ENCODE measurements around the gene TSKU. TPM values are rescaled to one million over a fixed set of nuclear protein-coding genes. Genes with fewer than 3 reads are reported as not detected.

Gene TSKU
- total RNA-seq, 1 donor from 2014 or later: 7.1 TPM

DNA sequence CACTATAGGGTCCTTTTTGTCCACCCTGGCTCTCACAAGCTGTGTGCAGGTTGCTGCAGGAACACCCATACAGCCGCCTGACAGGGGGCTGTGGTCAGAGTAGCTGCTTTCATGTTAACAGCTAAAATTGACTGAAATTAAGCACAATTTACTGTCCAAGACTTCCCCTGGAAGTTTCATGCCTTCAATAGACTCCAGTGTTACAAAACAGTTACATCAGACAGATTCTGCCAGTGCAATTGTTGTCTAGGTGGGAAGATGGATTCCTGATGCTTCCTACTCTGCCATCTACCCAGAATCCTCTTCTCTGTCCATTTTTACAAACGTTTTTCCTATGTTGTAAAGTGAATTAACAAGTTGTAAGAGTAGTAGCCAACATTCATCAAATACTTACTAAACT lies 5.3 kb upstream of the TSKU start:
- no peak for TF ChIP-seq EZH2phosphoT487 (IDR thresholded peaks at IDR 0.05)
- TF ChIP-seq, protein P1, sequence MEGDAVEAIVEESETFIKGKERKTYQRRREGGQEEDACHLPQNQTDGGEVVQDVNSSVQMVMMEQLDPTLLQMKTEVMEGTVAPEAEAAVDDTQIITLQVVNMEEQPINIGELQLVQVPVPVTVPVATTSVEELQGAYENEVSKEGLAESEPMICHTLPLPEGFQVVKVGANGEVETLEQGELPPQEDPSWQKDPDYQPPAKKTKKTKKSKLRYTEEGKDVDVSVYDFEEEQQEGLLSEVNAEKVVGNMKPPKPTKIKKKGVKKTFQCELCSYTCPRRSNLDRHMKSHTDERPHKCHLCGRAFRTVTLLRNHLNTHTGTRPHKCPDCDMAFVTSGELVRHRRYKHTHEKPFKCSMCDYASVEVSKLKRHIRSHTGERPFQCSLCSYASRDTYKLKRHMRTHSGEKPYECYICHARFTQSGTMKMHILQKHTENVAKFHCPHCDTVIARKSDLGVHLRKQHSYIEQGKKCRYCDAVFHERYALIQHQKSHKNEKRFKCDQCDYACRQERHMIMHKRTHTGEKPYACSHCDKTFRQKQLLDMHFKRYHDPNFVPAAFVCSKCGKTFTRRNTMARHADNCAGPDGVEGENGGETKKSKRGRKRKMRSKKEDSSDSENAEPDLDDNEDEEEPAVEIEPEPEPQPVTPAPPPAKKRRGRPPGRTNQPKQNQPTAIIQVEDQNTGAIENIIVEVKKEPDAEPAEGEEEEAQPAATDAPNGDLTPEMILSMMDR (IDR thresholded peaks at IDR 0.05): no peak
- no peak for TF ChIP-seq EZH2 (IDR thresholded peaks at IDR 0.05)
- Mint-ChIP-seq H3K4me3 (no peak overlapping the region), H3K27ac (no peak overlapping the region), H3K9me3 (peaks cover 31% of the 10 kb centered on the region), H3K27me3 (ENCODE audit: insufficient read depth, low read depth) (peaks cover 12% of the 10 kb centered on the region), H3K4me1 (peaks cover 27% of the 10 kb centered on the region), H3K36me3 (peaks cover 24% of the 10 kb centered on the region)
- Histone ChIP-seq H3K4me1 (peaks cover 17% of the 10 kb centered on the region), H3K27me3 (no peaks in the 10 kb centered on the region), H3K9me3 (ENCODE audit: low read depth) (peaks cover 26% of the 10 kb centered on the region), H3K4me2 (no peak overlapping the region), H3K9ac (no peak overlapping the region), H3K27ac (no peak overlapping the region), H3K4me3 (no peak overlapping the region), H2AFZ (replicated peaks) (no peak overlapping the region), H3K79me2 (ENCODE audit: low read depth) (no peaks in the 10 kb centered on the region), H3F3A (ENCODE audit: low read depth) (peaks cover 13% of the 10 kb centered on the region), H4K20me1 (ENCODE audit: low read depth) (no peaks in the 10 kb centered on the region), H3K36me3 (peaks cover 6% of the 10 kb centered on the region)
- no peak for DNase-seq (ENCODE audit: low spot score)

DNA sequence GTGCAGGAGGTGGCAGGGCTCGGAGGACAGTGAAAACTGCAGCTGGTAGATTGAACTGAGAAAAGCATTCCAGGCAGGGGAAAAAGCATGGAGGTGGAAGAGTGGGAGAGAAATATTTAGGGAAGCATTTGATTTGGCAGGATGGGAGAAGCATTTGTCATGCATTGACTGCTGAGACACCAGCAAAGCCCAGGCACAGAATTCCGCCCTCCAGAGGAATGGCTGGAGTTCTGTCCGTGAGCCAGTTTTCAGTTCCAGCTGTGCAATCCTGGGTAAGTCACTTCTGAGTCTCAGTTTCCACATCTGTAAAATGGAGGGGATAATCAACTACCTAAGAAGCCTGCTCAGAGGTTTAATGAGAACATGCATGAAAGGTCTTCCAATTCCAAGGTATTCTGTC lies 4.3 kb upstream of the TSKU start:
- peak overlapping the region; percentile 54 for H3K4me3 Mint-ChIP-seq
- no peak overlapping the region for H3K27ac Mint-ChIP-seq
- Histone ChIP-seq H3K9me3 (ENCODE audit: low read depth) (peaks cover 26% of the 10 kb centered on the region), H3F3A (ENCODE audit: low read depth) (peaks cover 18% of the 10 kb centered on the region), H3K4me2 (no peak overlapping the region), H3K4me1 (peaks cover 17% of the 10 kb centered on the region), H3K36me3 (peaks cover 6% of the 10 kb centered on the region), H3K27me3 (no peaks in the 10 kb centered on the region), H4K20me1 (ENCODE audit: low read depth) (no peaks in the 10 kb centered on the region), H3K4me3 (no peak overlapping the region), H3K9ac (no peak overlapping the region), H3K79me2 (ENCODE audit: low read depth) (no peaks in the 10 kb centered on the region), H3K27ac (no peak overlapping the region), H2AFZ (replicated peaks) (no peak overlapping the region)
- TF ChIP-seq, protein P1 (IDR thresholded peaks at IDR 0.05): no peak
- TF ChIP-seq EZH2phosphoT487 (IDR thresholded peaks at IDR 0.05): no peak
- TF ChIP-seq EZH2 (IDR thresholded peaks at IDR 0.05): no peak
- peaks cover 27% of the 10 kb centered on the region for H3K4me1 Mint-ChIP-seq
- H3K9me3 Mint-ChIP-seq: peaks cover 31% of the 10 kb centered on the region
- DNase-seq (ENCODE audit: low spot score): no peak
- H3K36me3 Mint-ChIP-seq: peaks cover 24% of the 10 kb centered on the region
- peaks cover 12% of the 10 kb centered on the region for H3K27me3 Mint-ChIP-seq (ENCODE audit: insufficient read depth, low read depth)

DNA sequence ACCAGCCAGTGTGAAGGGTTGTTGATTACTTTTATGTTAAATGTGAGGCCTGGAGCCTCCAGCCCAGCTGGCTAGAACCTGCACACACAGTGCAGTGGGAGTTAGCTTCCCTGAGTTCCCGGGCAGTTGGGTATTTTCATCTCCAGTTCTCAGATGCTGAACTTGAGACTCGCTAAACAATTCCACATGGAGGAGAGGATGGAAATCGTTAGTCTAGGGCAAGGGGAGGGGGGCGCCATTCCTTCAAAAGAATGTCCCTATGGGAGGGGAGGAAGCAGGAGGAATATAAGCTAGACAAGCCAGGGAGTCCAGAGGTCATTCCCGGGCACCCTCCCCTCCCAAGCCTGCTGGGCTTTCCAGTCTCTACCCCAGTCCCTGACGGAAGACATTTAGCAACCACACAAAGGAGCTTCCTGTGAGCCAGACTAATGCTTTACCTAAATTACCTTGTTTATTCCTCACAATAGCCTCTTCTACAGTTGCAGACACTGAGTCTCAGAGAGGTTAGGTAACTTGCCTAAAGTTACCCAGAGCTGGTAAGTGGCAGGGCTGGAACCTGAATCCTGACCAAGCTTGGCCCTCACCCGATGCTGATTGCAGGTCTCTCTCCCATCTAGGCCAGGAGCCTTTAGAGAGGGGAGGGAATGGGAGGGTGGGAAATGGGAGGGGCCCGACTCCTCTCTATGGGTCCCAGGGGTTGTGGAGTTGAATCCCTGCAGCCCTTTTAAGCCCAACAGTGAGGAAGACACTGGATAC lies 1.9 kb upstream of the TSKU start:
- no peak for TF ChIP-seq EZH2phosphoT487 (IDR thresholded peaks at IDR 0.05)
- TF ChIP-seq, protein P1 (IDR thresholded peaks at IDR 0.05): no peak
- TF ChIP-seq EZH2 (IDR thresholded peaks at IDR 0.05): no peak
- no peak overlapping the region for H3K9ac ChIP-seq
- H3K27me3 ChIP-seq: no peaks in the 10 kb centered on the region
- peak overlapping the region; percentile 93 for H3K4me3 Mint-ChIP-seq
- no peak overlapping the region for H2AFZ ChIP-seq (replicated peaks)
- peaks cover 44% of the 10 kb centered on the region for H3K4me1 Mint-ChIP-seq
- H3K4me2 ChIP-seq: peak overlapping the region; percentile 95
- H3K9me3 ChIP-seq (ENCODE audit: low read depth): peaks cover 12% of the 10 kb centered on the region
- peak overlapping the region; percentile 80 for H3K4me3 ChIP-seq
- H3K9me3 Mint-ChIP-seq: peaks cover 24% of the 10 kb centered on the region
- H3K79me2 ChIP-seq (ENCODE audit: low read depth): peaks cover 23% of the 10 kb centered on the region
- DNase-seq (ENCODE audit: low spot score): no peak
- H3K36me3 ChIP-seq: no peaks in the 10 kb centered on the region
- peaks cover 28% of the 10 kb centered on the region for H3K36me3 Mint-ChIP-seq
- no peak overlapping the region for H3K27ac ChIP-seq
- peaks cover 33% of the 10 kb centered on the region for H3K4me1 ChIP-seq
- H4K20me1 ChIP-seq (ENCODE audit: low read depth): peaks cover 22% of the 10 kb centered on the region
- no peak overlapping the region for H3K27ac Mint-ChIP-seq
- peaks cover 27% of the 10 kb centered on the region for H3F3A ChIP-seq (ENCODE audit: low read depth)
- H3K27me3 Mint-ChIP-seq (ENCODE audit: insufficient read depth, low read depth): peaks cover 9% of the 10 kb centered on the region
